Activated naive CD4-positive, alpha-beta T cell treated with anti-CD3 and anti-CD28 coated beads, Interleukin-2, amount 50 U/mL, for 16 hours (primary cell): ENCODE measurements around the gene MCOLN3.

ENCODE experiments used
- DNase-seq: peaks from one replicate; pipeline ENCODE4 v3.0.0-alpha.2; 2020

The MCOLN3 gene, protein sequence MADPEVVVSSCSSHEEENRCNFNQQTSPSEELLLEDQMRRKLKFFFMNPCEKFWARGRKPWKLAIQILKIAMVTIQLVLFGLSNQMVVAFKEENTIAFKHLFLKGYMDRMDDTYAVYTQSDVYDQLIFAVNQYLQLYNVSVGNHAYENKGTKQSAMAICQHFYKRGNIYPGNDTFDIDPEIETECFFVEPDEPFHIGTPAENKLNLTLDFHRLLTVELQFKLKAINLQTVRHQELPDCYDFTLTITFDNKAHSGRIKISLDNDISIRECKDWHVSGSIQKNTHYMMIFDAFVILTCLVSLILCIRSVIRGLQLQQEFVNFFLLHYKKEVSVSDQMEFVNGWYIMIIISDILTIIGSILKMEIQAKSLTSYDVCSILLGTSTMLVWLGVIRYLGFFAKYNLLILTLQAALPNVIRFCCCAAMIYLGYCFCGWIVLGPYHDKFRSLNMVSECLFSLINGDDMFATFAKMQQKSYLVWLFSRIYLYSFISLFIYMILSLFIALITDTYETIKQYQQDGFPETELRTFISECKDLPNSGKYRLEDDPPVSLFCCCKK

DNA sequence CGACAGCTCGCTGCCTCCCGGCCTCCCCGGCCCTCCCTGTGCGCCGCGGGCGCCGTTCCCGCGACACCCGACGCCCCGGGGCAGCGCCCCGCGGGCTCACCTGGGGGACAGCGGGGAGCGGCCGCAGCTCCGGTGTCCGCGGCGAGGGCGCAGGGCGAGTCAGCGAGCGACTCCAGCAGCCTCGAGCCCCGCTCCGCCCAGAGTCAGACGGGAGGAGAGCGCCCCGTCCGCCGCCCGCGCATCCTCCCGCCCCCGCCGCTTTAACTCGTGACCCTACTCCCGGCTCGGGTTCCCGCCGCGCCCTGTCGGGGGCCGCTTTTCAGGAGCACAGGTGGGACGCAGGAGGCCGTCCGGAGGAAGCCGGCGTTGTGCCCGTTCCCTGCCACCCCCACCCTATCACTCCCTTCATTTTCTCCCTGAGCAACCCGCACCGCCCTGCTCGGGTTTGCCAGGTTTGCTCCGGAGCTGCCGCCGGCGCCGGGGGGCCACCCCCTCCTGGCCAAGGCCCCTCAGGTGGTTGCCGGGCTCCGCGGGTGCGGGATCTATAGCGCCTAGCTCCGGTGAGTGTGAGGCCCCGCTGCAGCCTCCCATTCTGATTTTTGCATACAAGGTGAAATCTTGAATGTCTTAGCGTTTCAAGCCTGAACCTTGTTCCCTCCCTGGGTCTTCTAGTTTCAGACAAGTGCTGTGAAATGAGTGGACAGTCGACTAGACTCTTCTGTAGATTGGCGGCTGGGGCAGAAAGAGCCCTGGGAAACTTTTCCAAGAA lies at the start of gene MCOLN3:
Gene MCOLN3, minus strand, starts transcription at position 205 of the 769 bp plus-strand sequence. CDS start 3,140 bp downstream, outside the sequence.
- DNase-seq = peak; percentile 43

DNA sequence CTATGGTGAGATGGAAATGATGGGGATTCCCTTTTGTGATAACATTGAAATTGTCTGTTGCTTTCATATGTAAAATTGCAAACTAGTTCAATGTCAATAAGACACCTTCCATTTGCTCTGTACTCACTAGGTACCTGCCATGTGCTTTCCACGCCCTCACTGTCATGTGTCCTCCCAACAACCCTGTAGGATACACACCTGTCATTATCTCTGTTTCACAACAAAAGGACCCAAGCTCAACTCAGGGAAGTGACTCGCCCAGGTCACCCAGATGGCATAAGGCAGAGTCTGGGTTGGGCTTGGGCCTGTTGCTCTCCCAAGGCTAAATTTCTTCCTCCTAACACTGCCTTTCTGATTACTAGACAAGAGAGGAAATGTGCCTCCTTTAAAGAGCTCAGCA lies 45.3 kb upstream of the MCOLN3 start:
- DNase-seq = no peak

DNA sequence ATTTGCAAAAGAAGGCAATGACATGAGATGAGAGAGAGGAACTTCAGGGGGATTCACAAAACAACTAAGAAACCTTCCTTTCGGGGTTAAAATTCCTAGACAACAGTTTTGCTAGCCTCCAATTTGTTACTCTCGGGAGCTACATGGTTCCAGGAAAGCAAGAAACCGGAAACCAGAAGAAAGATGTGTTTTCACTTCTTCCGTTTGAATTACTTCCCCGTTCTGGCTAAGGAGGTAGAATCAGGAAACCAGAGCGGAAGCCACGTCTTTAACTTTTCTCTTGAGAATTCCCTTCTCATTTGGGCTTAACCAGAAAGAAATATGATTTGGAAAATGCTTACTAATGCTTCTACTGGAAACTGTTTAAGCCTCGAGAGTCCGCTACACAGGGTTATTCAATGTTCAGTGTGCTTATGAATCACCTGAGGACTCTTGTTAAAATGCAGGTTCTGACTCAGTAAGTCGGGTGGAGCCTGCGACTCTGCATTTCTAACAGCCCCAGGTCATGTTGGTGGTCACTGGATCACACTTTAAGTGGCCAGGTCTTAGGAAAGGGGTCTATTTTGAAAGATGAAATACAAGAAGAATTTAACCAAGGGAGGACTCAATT lies 43.5 kb upstream of the MCOLN3 start:
- DNase-seq = no peak

DNA sequence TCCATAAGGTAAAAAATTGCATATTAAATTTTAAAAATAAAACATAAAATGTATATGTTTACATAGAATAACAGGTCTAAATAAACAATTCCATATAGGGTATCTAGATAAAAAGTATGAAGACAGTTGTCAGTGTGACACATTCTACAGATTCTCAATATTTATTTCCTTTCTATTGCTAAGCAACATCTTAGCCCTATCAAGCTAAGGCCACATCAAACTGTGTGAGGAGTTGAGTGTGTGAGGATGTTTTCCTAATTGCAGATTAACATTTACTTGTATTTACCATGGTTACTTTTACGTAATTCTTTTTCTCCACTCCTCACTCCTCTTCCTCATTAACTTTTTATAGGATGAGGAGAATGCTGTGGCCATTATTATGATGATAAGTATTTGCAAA lies 41.9 kb upstream of the MCOLN3 start:
- no peak for DNase-seq

DNA sequence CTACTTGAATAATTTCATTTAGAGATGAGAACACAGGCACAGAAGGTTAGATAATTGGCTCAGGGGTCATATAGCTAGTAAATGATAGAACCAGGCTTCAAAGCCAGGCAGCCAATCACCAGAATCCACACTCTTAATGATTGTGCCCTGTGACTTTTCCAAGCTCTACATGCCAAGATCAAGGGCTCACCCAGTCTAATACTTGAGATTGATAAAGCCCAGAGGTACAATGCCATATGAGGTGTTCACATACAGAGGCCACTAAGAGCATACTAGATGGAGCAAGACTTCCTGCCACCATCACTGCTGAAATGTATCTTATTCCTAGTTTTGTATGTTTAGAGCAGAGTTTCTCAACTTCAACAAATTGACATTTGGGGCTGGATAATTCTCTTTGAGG lies 40.9 kb upstream of the MCOLN3 start:
- no peak for DNase-seq

DNA sequence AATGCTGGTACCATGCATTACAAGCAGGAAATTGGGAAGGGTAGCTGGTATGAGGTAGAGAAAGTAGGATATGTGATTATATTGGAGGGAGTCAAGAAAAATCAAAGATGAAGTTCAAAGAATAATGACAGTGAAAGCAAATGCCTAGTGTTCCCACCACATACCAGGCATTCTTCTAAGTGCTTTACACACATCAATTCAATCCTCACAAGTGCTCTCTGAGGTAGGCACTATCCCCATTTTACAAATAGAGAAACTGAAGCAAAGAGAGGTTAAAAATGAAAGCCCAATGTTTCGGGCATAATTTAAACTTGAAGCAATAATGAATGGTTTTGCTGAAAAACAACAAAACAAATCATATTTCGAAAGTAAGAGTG lies 40.1 kb upstream of the MCOLN3 start:
- no peak for DNase-seq

DNA sequence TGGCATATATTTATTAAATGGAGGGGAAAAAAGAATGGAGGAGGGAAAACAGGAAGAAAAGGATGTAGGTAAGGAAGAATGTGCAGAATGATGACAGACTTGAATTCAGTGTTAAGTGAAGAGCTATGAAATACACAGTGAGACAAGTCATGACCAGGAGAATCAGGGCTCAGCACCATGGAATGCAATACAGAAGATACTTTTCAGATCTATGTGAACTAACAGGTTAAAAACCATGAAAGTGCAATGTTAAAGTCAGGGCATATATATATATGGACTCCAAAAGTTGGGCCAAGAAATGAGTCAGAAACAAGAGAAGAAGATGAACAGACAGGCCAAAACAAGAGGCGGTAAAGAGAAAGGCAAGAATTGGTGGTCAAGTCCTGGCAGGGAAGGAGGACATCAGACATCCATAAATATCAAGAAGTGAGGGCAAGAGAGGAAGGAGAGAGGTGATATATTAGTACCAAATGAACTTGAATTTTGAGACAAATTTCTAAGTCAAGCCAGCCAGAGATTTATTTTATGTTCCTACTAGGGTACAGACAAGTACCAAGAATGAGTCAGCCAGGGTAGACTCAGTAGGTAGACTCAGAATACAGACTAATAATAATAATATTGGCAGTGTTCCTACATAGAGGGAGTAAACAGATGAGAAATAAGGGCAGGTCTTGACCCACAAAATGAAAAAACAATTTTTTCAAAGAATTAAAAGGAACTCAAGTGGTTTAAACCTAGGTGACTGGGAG lies 39.5 kb upstream of the MCOLN3 start:
- no peak for DNase-seq

DNA sequence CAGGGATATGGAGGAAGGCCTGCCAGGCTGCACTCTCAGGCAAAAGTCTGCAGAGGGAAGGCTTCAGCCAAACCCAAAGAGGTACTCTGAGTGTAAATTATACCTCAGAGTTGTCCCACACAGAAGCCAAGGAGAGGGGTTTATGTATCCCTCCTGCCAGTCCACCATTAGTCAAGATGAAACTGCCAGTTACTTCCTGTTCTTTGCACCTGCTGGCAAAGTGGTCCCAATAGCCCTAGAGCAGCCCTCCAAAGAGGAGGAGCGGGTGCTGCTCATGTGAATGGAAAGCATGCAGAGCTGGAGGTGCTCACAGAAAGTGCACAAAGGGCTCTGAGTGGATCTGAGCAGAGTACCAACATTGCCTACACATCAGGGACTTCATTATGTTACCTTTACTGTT lies 37.1 kb upstream of the MCOLN3 start:
- DNase-seq = no peak

DNA sequence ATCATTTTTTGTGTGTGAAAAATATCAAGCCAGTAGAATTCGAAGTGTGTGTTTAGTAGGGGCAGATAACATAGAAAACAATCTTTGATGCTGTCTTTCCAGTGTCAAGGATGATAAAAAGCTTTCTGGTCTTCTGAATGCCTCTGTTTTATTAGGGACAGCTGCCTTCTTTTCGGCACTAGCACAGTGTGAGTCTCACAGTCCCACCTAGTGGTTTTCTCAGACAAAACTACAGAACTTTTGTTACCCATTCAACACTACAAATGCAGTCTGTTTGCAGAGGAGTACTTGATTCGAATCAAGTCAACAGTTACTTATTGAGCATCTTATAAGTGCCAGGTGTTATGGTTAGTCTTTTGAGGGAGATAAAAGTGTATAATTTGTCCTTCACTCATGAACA lies 30.6 kb upstream of the MCOLN3 start:
- no peak for DNase-seq

DNA sequence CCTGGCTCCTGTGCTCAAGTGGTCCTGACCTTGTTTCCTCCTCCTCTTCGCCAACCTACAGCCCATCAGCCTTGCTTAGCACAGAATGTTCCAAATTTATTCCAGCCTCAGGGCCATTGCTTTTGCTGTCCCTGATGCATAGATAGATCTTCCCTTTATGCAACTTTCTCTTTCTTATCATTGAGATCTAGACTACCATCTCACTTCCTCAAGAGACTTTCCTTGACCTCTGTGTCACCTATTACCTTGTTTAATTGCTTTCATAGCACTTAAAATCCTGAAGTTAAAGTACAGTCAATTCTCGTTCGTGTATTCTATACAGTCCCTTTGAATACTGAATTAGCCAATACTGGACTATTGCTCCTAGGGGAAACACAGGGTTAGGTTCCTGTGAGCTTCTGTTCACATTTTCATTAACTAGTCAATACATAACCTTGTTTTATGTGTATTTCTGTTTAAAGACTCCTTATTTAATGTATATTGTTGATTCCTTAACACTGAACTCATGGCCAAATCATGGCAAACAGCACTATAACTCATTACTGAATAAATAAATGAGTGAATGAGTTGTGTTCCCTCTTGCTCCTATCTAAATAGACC lies 26.2 kb upstream of the MCOLN3 start:
- DNase-seq = no peak

DNA sequence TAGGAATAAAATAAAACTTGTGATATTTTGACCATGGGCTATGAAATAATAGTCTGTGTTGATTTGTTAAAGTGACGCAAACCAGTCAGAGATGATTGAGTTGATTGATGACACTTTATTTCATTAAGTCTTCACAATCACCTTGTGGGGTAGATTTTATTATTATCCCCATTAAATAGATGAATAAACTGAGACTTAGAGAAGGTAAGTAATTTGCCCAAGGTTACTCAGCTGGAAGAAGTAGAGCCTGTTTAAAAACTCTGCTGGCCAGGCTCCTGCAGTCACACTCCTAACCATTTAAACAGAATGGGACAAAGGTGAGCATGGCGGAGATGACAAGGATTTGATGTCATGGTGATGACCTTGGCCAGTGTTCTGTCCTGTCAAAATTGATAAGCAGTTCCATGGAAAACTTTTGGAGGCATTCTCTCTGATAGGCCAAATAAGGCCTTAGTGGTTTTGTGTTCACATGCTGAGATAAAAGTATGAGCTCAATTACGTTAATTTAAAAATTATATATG lies 22.7 kb upstream of the MCOLN3 start:
- DNase-seq = no peak

DNA sequence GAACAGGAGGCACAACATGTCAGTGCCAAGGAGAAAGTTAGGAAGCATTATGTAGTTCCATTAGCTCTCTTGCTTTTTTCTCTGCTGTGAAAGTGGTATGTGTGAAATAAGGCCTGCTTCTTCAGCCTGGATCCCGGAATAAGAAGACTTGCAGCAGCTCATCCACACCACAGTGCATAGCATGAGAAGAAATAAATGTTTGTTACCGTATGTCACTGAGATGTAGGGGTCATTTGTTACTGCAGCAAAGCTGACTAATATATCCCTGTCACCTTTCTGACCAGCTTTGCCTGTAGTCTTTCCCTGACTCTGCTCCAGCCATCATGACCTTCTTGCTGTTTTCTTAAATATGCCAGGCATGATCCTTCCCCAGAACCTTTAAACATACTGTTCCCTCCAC lies 20.5 kb upstream of the MCOLN3 start:
- no peak for DNase-seq

DNA sequence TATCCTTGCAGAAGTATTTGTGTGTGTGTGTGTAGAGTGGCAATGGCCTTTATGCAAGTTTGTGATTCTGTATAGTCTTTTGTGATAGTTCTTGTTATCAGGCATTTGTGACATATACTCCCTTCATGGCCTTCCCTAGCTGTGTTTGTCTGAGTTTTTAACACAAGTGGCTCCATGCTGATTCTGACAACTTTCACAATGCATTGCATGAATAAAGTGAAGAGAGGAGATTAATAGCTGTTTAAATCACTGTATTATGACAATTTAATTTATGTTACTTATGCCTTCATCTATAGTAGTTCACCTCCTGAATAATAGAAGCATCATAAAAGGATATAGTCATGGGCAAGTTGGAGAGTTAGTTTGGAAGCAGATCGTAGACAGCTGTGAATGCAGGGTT lies 17.2 kb upstream of the MCOLN3 start:
- no peak for DNase-seq

DNA sequence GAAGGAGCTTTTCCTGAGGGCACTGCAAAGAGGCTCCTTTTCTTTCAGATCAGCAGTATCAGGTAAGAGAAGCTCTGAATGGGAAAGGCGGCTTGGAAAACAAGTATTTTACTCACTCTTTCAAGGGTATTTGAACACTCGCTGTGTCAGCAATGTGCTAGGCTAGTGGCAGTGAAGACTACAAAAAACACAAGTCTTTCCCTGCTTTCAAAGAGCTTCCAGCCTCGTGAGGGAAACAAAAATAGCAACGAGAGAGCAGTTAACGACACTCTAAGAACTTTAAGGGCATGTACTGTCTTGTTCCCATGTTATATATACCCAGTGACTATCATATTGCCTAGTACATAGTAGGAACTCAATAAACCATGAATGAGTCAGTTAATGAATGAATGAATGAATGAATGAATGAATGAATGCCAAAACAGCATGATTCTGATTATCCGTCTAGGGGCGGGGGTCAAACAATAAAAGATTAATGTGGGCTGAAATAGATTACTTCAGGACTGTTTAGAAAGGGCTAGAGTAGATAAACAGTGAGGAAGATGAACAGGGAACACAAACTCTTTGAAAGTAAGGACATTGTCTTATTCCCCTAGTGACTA lies 14.2 kb upstream of the MCOLN3 start:
- DNase-seq = no peak

DNA sequence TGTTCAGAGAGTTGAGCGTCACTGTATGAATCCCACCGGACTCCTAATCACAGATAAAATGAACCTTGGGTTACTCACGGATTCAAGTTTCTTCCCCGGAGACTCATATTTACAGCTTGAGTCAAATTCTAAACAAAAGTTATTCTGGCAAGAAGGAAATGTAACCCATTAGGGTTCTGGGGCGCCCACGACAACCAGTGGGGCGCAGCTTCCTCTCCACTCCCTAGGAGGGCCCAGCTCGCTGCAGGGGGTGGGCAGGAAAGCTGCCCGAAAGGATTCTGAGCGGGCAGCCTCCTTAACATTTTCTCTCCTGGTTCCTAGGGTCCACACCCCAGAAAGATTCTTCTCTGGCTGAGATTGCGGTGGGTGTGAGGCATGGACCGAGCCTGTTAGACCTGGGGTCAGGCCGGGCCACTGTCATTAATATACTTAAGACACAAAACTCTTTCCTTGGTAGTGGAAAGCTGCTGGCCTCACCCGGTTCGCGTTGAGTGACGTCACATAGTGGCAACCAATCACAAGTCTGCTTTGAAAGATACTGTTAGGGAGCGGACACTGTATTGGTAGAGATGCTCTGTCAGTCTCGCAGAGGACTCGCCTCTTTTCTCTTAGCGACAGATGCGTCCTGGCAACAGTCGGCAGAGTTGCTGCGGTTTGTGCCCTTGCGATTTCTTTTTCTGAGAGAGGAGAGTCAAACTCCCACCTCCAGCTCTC lies 13.6 kb upstream of the MCOLN3 start:
- DNase-seq = peak; percentile 81

DNA sequence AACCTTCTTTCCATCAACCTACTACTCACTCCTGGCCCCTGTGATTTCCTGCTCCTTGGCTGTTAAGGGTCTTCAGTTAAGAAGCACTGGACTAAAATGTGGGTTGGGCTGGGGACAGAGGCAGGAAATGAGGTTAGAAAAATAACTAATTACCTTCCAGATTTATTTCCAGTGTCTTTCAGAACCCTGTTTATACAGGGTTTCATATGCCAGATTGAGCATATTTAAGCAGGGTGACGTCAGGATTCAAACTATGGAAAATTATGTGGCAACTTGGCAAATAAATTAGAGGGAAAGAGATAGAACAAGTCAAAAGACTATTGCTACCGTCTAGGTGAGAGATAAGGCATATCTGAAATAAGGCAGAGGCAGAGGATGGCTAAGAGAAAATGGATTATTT lies 11.7 kb upstream of the MCOLN3 start:
- no peak for DNase-seq

DNA sequence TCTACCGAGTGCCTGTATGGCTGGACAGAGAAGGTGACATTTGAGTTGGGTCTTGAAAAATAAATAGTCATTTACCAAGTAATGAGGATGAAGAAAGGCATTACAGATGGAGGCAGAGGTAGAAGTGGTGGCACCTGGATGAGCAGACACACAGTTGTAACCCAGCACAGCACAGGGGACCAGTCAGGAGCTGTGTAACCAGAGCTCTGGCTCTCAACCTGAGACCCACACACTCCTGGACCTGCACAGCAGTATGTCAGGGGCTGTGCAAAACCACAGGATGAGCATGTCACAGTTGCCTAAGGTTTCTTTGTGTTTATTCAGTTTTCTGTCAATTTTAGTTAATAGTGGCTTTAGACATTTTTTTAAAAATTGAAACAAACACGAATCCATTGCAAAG lies 11.3 kb upstream of the MCOLN3 start:
- DNase-seq = no peak

DNA sequence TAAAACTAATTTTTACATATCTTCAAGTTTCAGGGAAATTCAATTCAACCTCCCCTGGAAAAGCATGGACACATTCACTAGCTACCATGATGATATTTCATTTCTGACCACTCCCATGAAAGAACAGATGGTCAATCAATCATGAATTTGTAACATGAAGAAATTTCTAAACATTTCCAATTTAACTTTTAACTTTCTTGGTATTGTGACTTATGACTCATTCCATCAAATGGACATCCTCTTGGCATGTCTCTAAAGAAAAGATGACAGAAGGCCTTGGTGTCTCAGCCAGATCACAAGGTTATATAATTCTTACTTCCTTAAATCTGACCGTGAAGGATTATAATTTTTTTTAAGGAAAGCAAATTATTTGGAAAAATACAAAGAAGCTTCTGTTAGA lies 10.5 kb upstream of the MCOLN3 start:
- no peak for DNase-seq

DNA sequence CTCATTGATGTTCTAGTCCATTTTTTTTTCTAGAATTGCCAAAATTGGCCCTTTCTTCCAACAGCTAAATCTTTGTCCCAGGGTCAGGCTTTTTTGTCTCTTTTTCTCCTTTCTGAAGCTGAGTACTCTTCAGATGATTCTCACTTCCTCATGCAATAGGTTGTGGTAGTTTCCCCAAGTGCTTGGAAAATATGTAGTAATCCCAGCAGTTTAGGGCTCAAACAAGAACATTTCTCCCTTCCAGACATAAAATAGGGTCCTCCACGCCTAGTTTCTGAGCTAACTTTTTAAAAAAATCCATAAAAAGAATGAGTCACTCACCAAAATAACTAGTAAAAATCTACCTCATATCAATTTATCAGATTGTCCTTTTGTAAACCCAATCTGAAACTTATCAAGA lies 10.0 kb upstream of the MCOLN3 start:
- DNase-seq = no peak

DNA sequence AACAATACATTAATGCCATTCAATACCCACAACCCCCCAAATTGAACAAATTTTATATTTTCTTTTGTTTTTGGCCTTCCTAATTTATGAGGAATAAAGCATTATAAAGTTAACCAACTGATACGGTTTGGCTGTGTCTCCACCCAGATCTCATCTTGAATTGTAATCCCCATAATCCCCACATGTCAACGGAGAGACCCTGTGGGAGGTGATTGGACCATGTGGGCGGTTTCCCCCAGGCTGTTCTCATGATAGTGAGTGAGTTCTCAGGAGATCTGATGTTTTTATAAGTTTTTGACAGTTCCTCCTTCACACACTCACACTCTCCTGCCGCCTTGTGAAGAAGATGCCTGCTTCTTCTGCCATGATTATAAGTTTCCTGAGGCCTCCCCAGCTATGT lies 6.4 kb upstream of the MCOLN3 start:
- DNase-seq = no peak

DNA sequence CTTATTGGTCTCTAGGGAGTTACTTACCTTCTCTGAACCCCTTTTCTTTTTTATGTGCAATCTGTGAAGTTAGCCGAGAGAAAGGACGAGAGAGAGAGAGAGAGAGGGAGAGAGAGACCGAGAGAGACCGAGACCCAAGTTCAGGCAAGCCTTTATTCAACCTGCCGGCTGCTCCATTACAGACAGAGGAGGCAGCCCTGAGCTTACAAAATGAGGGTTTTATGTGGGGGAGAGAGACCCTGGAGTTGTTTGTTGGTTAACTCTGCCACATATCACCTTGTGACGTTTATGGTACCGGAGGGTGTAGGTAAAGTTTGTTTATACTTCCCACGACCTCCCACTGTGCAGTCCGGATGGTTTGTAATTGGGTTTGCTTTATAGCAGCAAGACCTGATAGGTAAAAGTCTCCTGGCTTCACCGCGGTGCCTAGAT lies 1.5 kb upstream of the MCOLN3 start:
- DNase-seq = no peak
